Astrocyte (in vitro differentiated cells and primary cell): ENCODE measurements around the gene DMWD. TPM values are rescaled to one million over a fixed set of nuclear protein-coding genes. Genes with fewer than 3 reads are reported as not detected.

ENCODE experiments used
- DNase-seq: peaks from one replicate; pipeline ENCODE4 v3.0.0-alpha.2; 2010; ENCODE audit warnings: low read depth
- FAIRE-seq: peaks from 2 replicates; lab custom pipeline; 2011; peaks lifted over from hg19 to GRCh38; lab: Jason Lieb, UNC
- H2AFZ ChIP-seq: 2 replicates; pipeline ENCODE4 v1.6.0; 2012; ENCODE audit warnings: low read depth, low read length, inconsistent platforms
- H3K27ac ChIP-seq: 2 replicates; pipeline ENCODE4 v1.5.1; 2011; ENCODE audit warnings: low read depth, low read length, inconsistent platforms
- H3K27me3 ChIP-seq: 2 replicates; pipeline ENCODE4 v1.6.0; 2011; ENCODE audit warnings: low read length, inconsistent platforms; ENCODE audit not compliant: insufficient read depth
- H3K36me3 ChIP-seq: 2 replicates; pipeline ENCODE4 v1.5.1; 2011; ENCODE audit warnings: low read length, inconsistent platforms; ENCODE audit not compliant: insufficient read depth
- H3K4me1 ChIP-seq: 2 replicates; pipeline ENCODE4 v1.5.1; 2011; ENCODE audit warnings: low read length, inconsistent platforms; ENCODE audit not compliant: insufficient read depth
- H3K4me2 ChIP-seq: 2 replicates; pipeline ENCODE4 v1.6.0; 2012; ENCODE audit warnings: low read length, inconsistent platforms
- H3K4me3 ChIP-seq: 2 replicates; pipeline ENCODE4 v1.5.1; 2011; ENCODE audit warnings: low read depth, mild to moderate bottlenecking, low read length, inconsistent platforms; ENCODE audit not compliant: insufficient read depth
- H3K79me2 ChIP-seq: 2 replicates; pipeline ENCODE4 v1.6.0; 2012; ENCODE audit warnings: mild to moderate bottlenecking, low read length, inconsistent platforms; ENCODE audit not compliant: insufficient read depth
- H3K9ac ChIP-seq: 2 replicates; pipeline ENCODE4 v1.6.0; 2012; ENCODE audit warnings: mild to moderate bottlenecking, low read length, inconsistent platforms
- H3K9me3 ChIP-seq: 2 replicates; pipeline ENCODE4 v1.5.1; 2012; ENCODE audit warnings: low read depth, mild to moderate bottlenecking, low read length, inconsistent platforms; ENCODE audit not compliant: insufficient read depth
- H4K20me1 ChIP-seq: 2 replicates; pipeline ENCODE4 v1.6.0; 2012; ENCODE audit warnings: low read length, inconsistent platforms; ENCODE audit not compliant: insufficient read depth
- H3K27ac Mint-ChIP-seq: one replicate; pipeline ENCODE4 v1.8.0; 2021; ENCODE audit warnings: mild to moderate bottlenecking, mixed read lengths; ENCODE audit not compliant: unreplicated experiment
- H3K27me3 Mint-ChIP-seq: one replicate; pipeline ENCODE4 v1.8.0; 2021; ENCODE audit warnings: low read depth, mixed read lengths; ENCODE audit not compliant: unreplicated experiment
- H3K36me3 Mint-ChIP-seq: one replicate; pipeline ENCODE4 v1.8.0; 2021; ENCODE audit warnings: low read depth, mixed read lengths; ENCODE audit not compliant: unreplicated experiment
- H3K4me1 Mint-ChIP-seq: one replicate; pipeline ENCODE4 v1.8.0; 2021; ENCODE audit warnings: low read depth, mixed read lengths; ENCODE audit not compliant: unreplicated experiment
- H3K4me3 Mint-ChIP-seq: one replicate; pipeline ENCODE4 v1.8.0; 2021; ENCODE audit warnings: mild to moderate bottlenecking, moderate library complexity, mixed read lengths; ENCODE audit not compliant: unreplicated experiment
- H3K9me3 Mint-ChIP-seq: one replicate; pipeline ENCODE4 v1.8.0; 2021; ENCODE audit warnings: mild to moderate bottlenecking, mixed read lengths; ENCODE audit not compliant: unreplicated experiment
- CTCF ChIP-seq: IDR thresholded peaks from 2 replicates; pipeline ENCODE4 v1.5.1; 2011; ENCODE audit warnings: low read depth, mild to moderate bottlenecking, inconsistent platforms, low read length, moderate library complexity; ENCODE audit not compliant: insufficient read depth
- EZH2 ChIP-seq: IDR thresholded peaks from 2 replicates; pipeline ENCODE4 v1.6.1; 2012; ENCODE audit warnings: mild to moderate bottlenecking, low read length, inconsistent platforms; ENCODE audit not compliant: insufficient read depth
- total RNA-seq: library from RNA; stranded (reverse); gene quantifications from 2 replicates; pipeline ENCODE4 v1.2.1, GENCODE V29; 2021

Gene DMWD
- total RNA-seq, 1 donor from 2014 or later: 69.0 TPM

- no peak overlapping the region for H3K4me3 ChIP-seq
- H3K4me1 ChIP-seq: peaks cover 9% of the 10 kb centered on the region
- H3K4me2 ChIP-seq: peak overlapping the region; percentile 72
- Mint-ChIP-seq H3K4me1 (peaks cover 14% of the 10 kb centered on the region), H3K27ac (peak overlapping the region; percentile 53), H3K4me3 (peak overlapping the region; percentile 81), H3K27me3 (peaks cover 2% of the 10 kb centered on the region), H3K9me3 (no peaks in the 10 kb centered on the region), H3K36me3 (peaks cover 9% of the 10 kb centered on the region)
- H2AFZ ChIP-seq: peak overlapping the region; percentile 48
- peaks cover 32% of the 10 kb centered on the region for H4K20me1 ChIP-seq
- H3K36me3 ChIP-seq: peaks cover 11% of the 10 kb centered on the region
- peaks cover 35% of the 10 kb centered on the region for H3K79me2 ChIP-seq
- TF ChIP-seq CTCF (no peak), EZH2 (no peak)
- no peaks in the 10 kb centered on the region for H3K9me3 ChIP-seq
- FAIRE-seq (no peak), DNase-seq (no peak)
- no peaks in the 10 kb centered on the region for H3K27me3 ChIP-seq
- H3K27ac ChIP-seq: peak overlapping the region; percentile 54
- no peak overlapping the region for H3K9ac ChIP-seq
Observed at GRCh38 chr19:45793178-45793564, 526 bp upstream of the DMWD start.

GRCh38 chr19:45791744-45792469 lies 738 bp downstream of the DMWD start:
- H3K4me3 Mint-ChIP-seq: peak overlapping the region; percentile 95
- TF ChIP-seq EZH2: no peak
- TF ChIP-seq CTCF: no peak
- Histone ChIP-seq H2AFZ (peak overlapping the region; percentile 73), H3K36me3 (peaks cover 17% of the 10 kb centered on the region), H3K4me1 (peaks cover 9% of the 10 kb centered on the region), H4K20me1 (peaks cover 44% of the 10 kb centered on the region), H3K9ac (peak overlapping the region; percentile 92), H3K27me3 (no peaks in the 10 kb centered on the region), H3K27ac (peak overlapping the region; percentile 62), H3K4me2 (peak overlapping the region; percentile 99), H3K4me3 (peak overlapping the region; percentile 92), H3K79me2 (peaks cover 45% of the 10 kb centered on the region), H3K9me3 (no peaks in the 10 kb centered on the region)
- H3K36me3 Mint-ChIP-seq: peaks cover 17% of the 10 kb centered on the region
- no peak for DNase-seq
- H3K27me3 Mint-ChIP-seq: peaks cover 2% of the 10 kb centered on the region
- peaks cover 14% of the 10 kb centered on the region for H3K4me1 Mint-ChIP-seq
- no peak for FAIRE-seq
- peak overlapping the region; percentile 93 for H3K27ac Mint-ChIP-seq
- no peaks in the 10 kb centered on the region for H3K9me3 Mint-ChIP-seq

- H3K4me2 ChIP-seq: peak overlapping the region; percentile 99
- no peak overlapping the region for H3K27ac ChIP-seq
- Mint-ChIP-seq H3K36me3 (peaks cover 17% of the 10 kb centered on the region), H3K27me3 (peaks cover 2% of the 10 kb centered on the region), H3K4me3 (peak overlapping the region; percentile 95), H3K9me3 (no peaks in the 10 kb centered on the region), H3K27ac (no peak overlapping the region), H3K4me1 (peaks cover 14% of the 10 kb centered on the region)
- H2AFZ ChIP-seq: no peak overlapping the region
- no peak overlapping the region for H3K9ac ChIP-seq
- FAIRE-seq: no peak
- peaks cover 54% of the 10 kb centered on the region for H3K79me2 ChIP-seq
- peaks cover 17% of the 10 kb centered on the region for H3K36me3 ChIP-seq
- no peak for DNase-seq
- peaks cover 9% of the 10 kb centered on the region for H3K4me1 ChIP-seq
- no peaks in the 10 kb centered on the region for H3K27me3 ChIP-seq
- peak overlapping the region; percentile 92 for H3K4me3 ChIP-seq
- no peaks in the 10 kb centered on the region for H3K9me3 ChIP-seq
- H4K20me1 ChIP-seq: peaks cover 47% of the 10 kb centered on the region
- TF ChIP-seq CTCF: no peak
- no peak for TF ChIP-seq EZH2
Observed at GRCh38 chr19:45790942-45791341, 1.7 kb downstream of the DMWD start.
